ENCODE data around the gene ZDHHC7. TPM values are rescaled to one million over a fixed set of nuclear protein-coding genes. Genes with fewer than 3 reads are reported as not detected.
A peak's percentile ranks its signal among the peaks of the same experiment; 100 is the strongest.

The ZDHHC7 gene
- total RNA-seq, 4 donors from 2014 or later: 55.3 to 77.5 (median 66.3) TPM

DNA sequence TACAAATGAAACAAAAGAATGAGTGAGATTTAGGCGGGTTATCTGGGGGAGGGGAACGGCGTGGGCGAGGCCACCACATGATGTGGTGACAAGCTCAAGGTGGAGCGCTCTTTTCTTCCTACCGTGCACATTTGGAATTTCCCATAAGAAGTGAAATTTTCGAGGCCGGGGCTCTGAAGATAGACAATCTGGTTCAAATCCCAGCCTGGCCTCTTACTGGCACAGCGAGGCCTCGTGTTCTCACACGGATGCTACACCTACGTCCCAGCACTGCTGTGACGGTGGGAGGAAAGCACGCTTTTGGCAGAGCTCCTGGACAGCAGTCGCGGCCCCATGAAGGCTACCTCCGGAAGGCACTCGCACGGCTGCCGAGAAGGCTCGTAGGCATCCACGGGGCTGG is 25.2 kb downstream of the ZDHHC7 start:
- peaks cover 0 to 47% (median 16%) of the 10 kb centered on the region in 3 donors for H3K4me1 ChIP-seq
- H3K27me3 ChIP-seq: no peaks in the 10 kb centered on the region
- H3K9me3 ChIP-seq: no peaks in the 10 kb centered on the region
- ATAC-seq: no peak
- H3K36me3 ChIP-seq: peaks cover 0 to 87% of the 10 kb centered on the region in 2 donors
- WGBS, 2 donors (ENCODE audit: low coverage in 1 of 2): 90% methylated on average over 7 to 18 of the region's 22 CpGs
- peak overlapping the region in 3 of 4 donors; percentile 23 to 79 (median 70) for H3K27ac ChIP-seq
- TF ChIP-seq EP300 (IDR thresholded peaks at IDR 0.05): no peak
- no peak for TF ChIP-seq POLR2A (IDR thresholded peaks at IDR 0.05)
- TF ChIP-seq, protein P1, sequence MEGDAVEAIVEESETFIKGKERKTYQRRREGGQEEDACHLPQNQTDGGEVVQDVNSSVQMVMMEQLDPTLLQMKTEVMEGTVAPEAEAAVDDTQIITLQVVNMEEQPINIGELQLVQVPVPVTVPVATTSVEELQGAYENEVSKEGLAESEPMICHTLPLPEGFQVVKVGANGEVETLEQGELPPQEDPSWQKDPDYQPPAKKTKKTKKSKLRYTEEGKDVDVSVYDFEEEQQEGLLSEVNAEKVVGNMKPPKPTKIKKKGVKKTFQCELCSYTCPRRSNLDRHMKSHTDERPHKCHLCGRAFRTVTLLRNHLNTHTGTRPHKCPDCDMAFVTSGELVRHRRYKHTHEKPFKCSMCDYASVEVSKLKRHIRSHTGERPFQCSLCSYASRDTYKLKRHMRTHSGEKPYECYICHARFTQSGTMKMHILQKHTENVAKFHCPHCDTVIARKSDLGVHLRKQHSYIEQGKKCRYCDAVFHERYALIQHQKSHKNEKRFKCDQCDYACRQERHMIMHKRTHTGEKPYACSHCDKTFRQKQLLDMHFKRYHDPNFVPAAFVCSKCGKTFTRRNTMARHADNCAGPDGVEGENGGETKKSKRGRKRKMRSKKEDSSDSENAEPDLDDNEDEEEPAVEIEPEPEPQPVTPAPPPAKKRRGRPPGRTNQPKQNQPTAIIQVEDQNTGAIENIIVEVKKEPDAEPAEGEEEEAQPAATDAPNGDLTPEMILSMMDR (IDR thresholded peaks at IDR 0.05): no peak
- TF ChIP-seq POLR2AphosphoS5 (IDR thresholded peaks at IDR 0.05): no peak
- H3K4me3 ChIP-seq: no peak overlapping the region

DNA sequence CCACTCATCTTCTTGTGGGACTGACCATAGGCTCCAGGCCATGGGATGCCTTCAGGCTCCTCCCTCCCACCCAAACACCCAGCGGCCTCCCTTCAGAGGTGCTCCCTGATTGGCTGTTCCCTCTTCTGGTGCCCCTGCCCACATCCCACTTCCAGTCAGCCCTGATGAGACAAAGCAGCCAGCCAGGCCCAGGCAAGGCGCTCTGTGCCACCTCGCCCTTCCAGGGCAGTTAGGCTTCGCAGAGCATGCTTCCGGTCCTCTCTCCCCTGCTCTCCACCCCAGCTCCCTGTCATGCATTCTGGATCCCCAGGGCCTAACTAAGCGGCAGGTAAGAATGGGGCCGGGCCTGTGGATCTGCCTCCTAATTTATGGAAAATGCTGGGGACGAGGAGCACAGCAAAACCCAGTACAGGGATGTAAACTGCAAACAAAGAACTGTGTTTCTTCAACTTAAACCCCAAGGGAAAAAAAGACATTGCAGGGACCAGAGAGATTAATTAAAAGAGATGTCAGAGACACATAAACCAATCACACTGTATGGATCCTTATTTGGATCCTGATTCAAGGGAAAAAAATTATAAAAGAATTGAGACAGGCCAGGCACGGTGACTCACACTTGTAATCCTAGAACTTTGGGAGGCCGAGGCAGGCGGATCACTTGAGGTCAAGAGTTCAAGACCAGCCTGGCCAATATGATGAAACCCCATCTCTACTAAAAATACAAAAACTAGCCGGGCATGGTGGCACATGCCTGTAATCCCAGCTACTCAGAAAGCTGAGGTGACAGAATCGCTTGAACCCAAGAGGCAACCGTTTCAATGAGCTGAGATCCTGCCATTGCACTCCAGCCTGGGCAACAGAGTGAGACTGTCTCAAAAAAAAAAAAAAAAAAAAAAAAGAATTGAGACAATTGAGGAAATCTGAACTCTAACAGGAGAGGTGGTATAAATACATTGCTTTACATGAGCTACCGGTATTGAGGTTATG is 26.0 kb downstream of the ZDHHC7 start:
- no peak for TF ChIP-seq EP300 (IDR thresholded peaks at IDR 0.05)
- TF ChIP-seq POLR2AphosphoS5 (IDR thresholded peaks at IDR 0.05): peak; percentile 60
- no peak for TF ChIP-seq POLR2A (IDR thresholded peaks at IDR 0.05)
- ATAC-seq: peak; percentile 62
- Histone ChIP-seq H3K27me3 (no peaks in the 10 kb centered on the region), H3K4me3 (no peak overlapping the region), H3K27ac (peak overlapping the region in 3 of 4 donors; percentile 70 to 79 (median 79)), H3K36me3 (peaks cover 0 to 89% of the 10 kb centered on the region in 2 donors), H3K9me3 (no peaks in the 10 kb centered on the region), H3K4me1 (peaks cover 0 to 47% (median 16%) of the 10 kb centered on the region in 3 donors)
- 35 to 38% methylated on average over 5 to 7 of the region's 15 CpGs for WGBS, 2 donors (ENCODE audit: low coverage in 1 of 2)

DNA sequence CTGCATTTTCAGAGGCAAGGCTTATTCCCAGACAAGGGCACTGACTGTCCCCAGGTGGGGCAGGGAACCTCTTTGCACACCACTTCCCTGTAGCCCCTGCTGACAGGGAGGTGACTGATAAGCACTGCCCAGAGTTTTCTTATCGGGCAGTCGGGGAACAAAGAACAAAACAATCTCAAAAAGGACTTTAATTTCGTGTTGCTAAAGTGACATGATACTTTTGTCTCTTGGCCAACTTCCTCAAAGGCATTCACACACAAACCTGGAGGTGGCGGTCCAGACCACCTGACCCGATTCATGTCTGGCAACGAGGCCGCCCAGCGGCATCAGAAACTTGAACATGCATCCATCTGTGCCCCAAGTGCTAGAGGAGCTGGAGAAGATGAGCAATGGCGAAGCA is 28.9 kb downstream of the ZDHHC7 start:
- Histone ChIP-seq H3K36me3 (peaks cover 0 to 89% of the 10 kb centered on the region in 2 donors), H3K4me3 (no peak overlapping the region), H3K9me3 (no peaks in the 10 kb centered on the region), H3K4me1 (peaks cover 0 to 55% (median 17%) of the 10 kb centered on the region in 3 donors), H3K27me3 (no peaks in the 10 kb centered on the region), H3K27ac (peak overlapping the region in 1 of 4 donors; percentile 60)
- ATAC-seq: no peak
- WGBS, 2 donors (ENCODE audit: low coverage in 1 of 2): 30 to 58% methylated on average over 3 to 9 of the region's 9 CpGs
- no peak for TF ChIP-seq POLR2AphosphoS5 (IDR thresholded peaks at IDR 0.05)
- TF ChIP-seq EP300 (IDR thresholded peaks at IDR 0.05): no peak
- TF ChIP-seq POLR2A (IDR thresholded peaks at IDR 0.05): no peak
- TF ChIP-seq, protein P1 (IDR thresholded peaks at IDR 0.05): no peak

DNA sequence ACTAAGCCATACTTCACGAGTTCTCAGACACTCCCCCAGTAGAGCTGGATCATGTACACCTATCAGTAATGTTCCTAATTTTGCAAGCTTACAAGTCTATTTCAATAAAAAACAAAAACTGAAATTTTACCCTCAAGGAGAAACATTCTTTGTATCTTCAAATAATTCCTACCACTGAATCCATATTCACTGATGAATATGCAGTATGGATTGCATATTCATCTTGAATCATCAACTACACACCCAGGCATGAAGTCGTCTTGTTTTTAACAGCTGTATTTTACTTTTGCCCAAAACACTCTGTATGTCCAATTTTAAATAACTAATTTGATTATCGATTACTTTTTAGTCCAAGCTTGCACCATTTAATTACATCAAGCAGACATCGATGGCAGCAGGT is 31.8 kb downstream of the ZDHHC7 start:
- 79 to 84% methylated on average over 4 of the region's 4 CpGs for WGBS, 2 donors (ENCODE audit: low coverage in 1 of 2)
- no peaks in the 10 kb centered on the region for H3K27me3 ChIP-seq
- no peak for TF ChIP-seq EP300 (IDR thresholded peaks at IDR 0.05)
- no peak for TF ChIP-seq POLR2AphosphoS5 (IDR thresholded peaks at IDR 0.05)
- TF ChIP-seq, protein P1 (IDR thresholded peaks at IDR 0.05): no peak
- H3K9me3 ChIP-seq: no peaks in the 10 kb centered on the region
- peaks cover 0 to 47% (median 14%) of the 10 kb centered on the region in 3 donors for H3K4me1 ChIP-seq
- H3K27ac ChIP-seq: no peak overlapping the region
- ATAC-seq: no peak
- H3K36me3 ChIP-seq: peaks cover 0 to 100% of the 10 kb centered on the region in 2 donors
- no peak overlapping the region for H3K4me3 ChIP-seq

DNA sequence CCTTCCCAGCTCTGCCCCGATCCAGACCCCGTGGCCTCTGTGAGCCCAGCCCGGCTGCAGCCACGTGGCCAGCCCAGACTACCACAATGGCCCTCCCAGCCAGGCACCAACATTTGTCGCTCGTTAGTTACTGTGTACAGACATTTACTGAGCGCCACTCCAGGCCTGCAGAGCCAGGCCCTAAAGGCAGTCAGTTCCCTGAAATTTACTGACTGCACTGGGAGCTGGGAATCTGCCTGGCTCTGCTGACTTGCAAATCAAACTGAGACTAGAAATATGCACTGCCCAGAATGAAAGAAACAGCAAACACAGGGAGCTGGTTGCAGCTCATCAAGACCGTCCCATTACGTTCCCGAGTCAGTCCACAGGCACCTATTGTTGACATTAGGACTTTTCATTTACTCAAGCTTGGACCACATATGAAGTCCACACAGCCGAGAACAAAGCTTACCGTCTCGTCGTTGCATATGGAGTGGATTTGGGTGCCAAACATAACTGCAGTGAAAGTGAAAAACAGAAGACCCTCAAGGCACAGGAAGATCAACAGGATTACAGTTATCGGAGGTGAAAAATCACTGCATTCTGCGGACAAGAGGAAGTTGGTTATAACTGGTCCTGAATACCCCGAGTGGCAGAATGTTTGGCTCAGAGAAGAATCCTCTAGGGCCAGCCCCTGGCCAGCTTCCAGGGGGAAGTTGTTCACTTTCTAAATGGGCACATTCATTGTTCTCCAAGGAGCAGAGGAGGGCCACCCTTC is 34.5 kb downstream of the ZDHHC7 start:
- peaks cover 0 to 39% (median 16%) of the 10 kb centered on the region in 3 donors for H3K4me1 ChIP-seq
- H3K9me3 ChIP-seq: no peaks in the 10 kb centered on the region
- peak overlapping the region in 3 of 4 donors; percentile 46 to 65 (median 60) for H3K27ac ChIP-seq
- peaks cover 0 to 86% of the 10 kb centered on the region in 2 donors for H3K36me3 ChIP-seq
- no peaks in the 10 kb centered on the region for H3K27me3 ChIP-seq
- ATAC-seq: no peak
- no peak overlapping the region for H3K4me3 ChIP-seq
- 46 to 57% methylated on average over 2 to 8 of the region's 17 CpGs for WGBS, 2 donors (ENCODE audit: low coverage in 1 of 2)
- TF ChIP-seq POLR2AphosphoS5 (IDR thresholded peaks at IDR 0.05) (no peak), POLR2A (IDR thresholded peaks at IDR 0.05) (no peak)
- TF ChIP-seq, protein P1 (IDR thresholded peaks at IDR 0.05): no peak

All from gastroesophageal sphincter (tissue), 4 donors.